HCT116 (cell line): ENCODE results near the gene CHMP4B. TPM values are rescaled to one million over a fixed set of nuclear protein-coding genes. Genes with fewer than 3 reads are reported as not detected.

Source experiments
- ATAC-seq: fragments of 200-7000 bp; cut with Tn5 transposase; 2 replicates; pipeline ENCODE4 v1.9.1; 2020; ENCODE audit warnings: mild to moderate bottlenecking, moderate library complexity
- BruUV-seq: library from RNA; stranded (reverse); fragments of 400-500 nt; replicated peaks from 2 replicates; lab custom pipeline; 2021; lab: Mats Ljungman, UMichigan
- CTCF ChIA-PET: fragments of 300-600 bp; sonication (Branson Sonifier 250); formaldehyde crosslinking; loops from one replicate; lab custom pipeline; 2021; ENCODE audit warnings: antibody characterized with exemption; lab: Charles Lee
- POLR2A ChIA-PET: fragments of 300-600, 350-600 bp; sonication (Branson Sonifier 250); formaldehyde crosslinking; loops from one replicate; lab custom pipeline; 2021; ENCODE audit warnings: antibody characterized with exemption; lab: Charles Lee
- RAD21 ChIA-PET, 2 experiments: fragments of 300-600 bp; sonication (Branson Sonifier 250); formaldehyde crosslinking; loops; one replicate each; lab custom pipeline; 2023; ENCODE audit warnings: low total read pairs in 2 of 2; ENCODE audit not compliant: uncharacterized antibody in 2 of 2, unreplicated experiment in 2 of 2, low non-redundant PET in 1 of 2; lab: Charles Lee
- DNase-seq: peaks from one replicate; pipeline ENCODE4 v3.0.0-alpha.2; 2010; ENCODE audit warnings: low read depth, low spot score
- H2AFZ ChIP-seq: fragments of 200-600 bp; shearing (Covaris generic), sonication (generic); 2 replicates; pipeline ENCODE4 v1.6.1; 2017; ENCODE audit warnings: low read depth, mixed run types, mixed read lengths, antibody characterized with exemption, low read length; ENCODE audit not compliant: poor library complexity, severe bottlenecking
- H3K27ac ChIP-seq: 2 replicates; pipeline ENCODE4 v1.5.1; 2012; ENCODE audit warnings: low read depth, low read length
- H3K27me3 ChIP-seq: fragments of 200-600 bp; sonication (generic); 2 replicates; pipeline ENCODE4 v1.6.1; 2016; ENCODE audit warnings: mixed run types, low read length, mixed read lengths; ENCODE audit not compliant: insufficient read depth
- H3K36me3 ChIP-seq, 2 experiments: fragments of 200-500 bp in 1 of 2; fragments of 200-600 bp in 1 of 2; sonication (Bioruptor generic) in 1 of 2; sonication (generic) in 1 of 2; 2 replicates each; pipeline versions ENCODE4 v1.5.1 to v1.6.1; 2014 to 2016; ENCODE audit warnings: low read length in 2 of 2, inconsistent platforms in 1 of 2, mixed read lengths in 1 of 2, mixed run types in 1 of 2; ENCODE audit not compliant: insufficient read depth in 2 of 2, control insufficient read depth in 1 of 2
- H3K4me1 ChIP-seq, 2 experiments: fragments of 200-600 bp in 1 of 2; sonication (generic) in 1 of 2; 2 replicates each; pipeline versions ENCODE4 v1.5.1 to v1.6.1; 2012 to 2017; ENCODE audit warnings: low read length in 2 of 2, inconsistent platforms in 1 of 2, mild to moderate bottlenecking in 1 of 2, mixed read lengths in 1 of 2, mixed run types in 1 of 2, moderate library complexity in 1 of 2; ENCODE audit not compliant: insufficient read depth in 2 of 2, control insufficient read depth in 1 of 2
- H3K4me2 ChIP-seq: fragments of 200-600 bp; sonication (generic); 2 replicates; pipeline ENCODE4 v1.6.1; 2017; ENCODE audit warnings: mixed run types, low read length, mixed read lengths
- H3K4me3 ChIP-seq, 2 experiments: fragments of 200-600 bp in 1 of 2; sonication (generic) in 1 of 2; replicated peaks in 1 of 2; 2 replicates each; pipeline ENCODE4 v1.5.1; 2011 to 2016; ENCODE audit warnings: low read length in 2 of 2, control low read depth in 1 of 2, low read depth in 1 of 2, mild to moderate bottlenecking in 1 of 2, mixed read lengths in 1 of 2, mixed run types in 1 of 2
- H3K79me2 ChIP-seq: fragments of 200-600 bp; sonication (generic); 2 replicates; pipeline ENCODE4 v1.6.1; 2017; ENCODE audit warnings: mild to moderate bottlenecking, mixed run types, low read length, moderate library complexity, mixed read lengths; ENCODE audit not compliant: insufficient read depth
- H3K9ac ChIP-seq: fragments of 200-600 bp; sonication (generic); 2 replicates; pipeline ENCODE4 v1.6.1; 2016; ENCODE audit warnings: low read length, mixed read lengths
- H3K9me2 ChIP-seq: fragments of 200-600 bp; sonication (generic), shearing (Covaris generic); 2 replicates; pipeline ENCODE4 v1.6.1; 2017; ENCODE audit warnings: mixed run types, mild to moderate bottlenecking, moderate library complexity; ENCODE audit not compliant: insufficient read depth
- H3K9me3 ChIP-seq, 2 experiments: fragments of 200-500 bp in 1 of 2; fragments of 200-600 bp in 1 of 2; sonication (Bioruptor generic) in 1 of 2; sonication (generic) in 1 of 2; 2 replicates each; pipeline ENCODE4 v1.6.1; 2014 to 2017; ENCODE audit warnings: low read length in 2 of 2, mixed read lengths in 2 of 2, inconsistent platforms in 1 of 2, low read depth in 1 of 2, mild to moderate bottlenecking in 1 of 2, mixed run types in 1 of 2, moderate library complexity in 1 of 2; ENCODE audit not compliant: control insufficient read depth in 1 of 2, insufficient read depth in 1 of 2
- H4K20me1 ChIP-seq: fragments of 200-600 bp; sonication (generic), shearing (Covaris generic); 2 replicates; pipeline ENCODE4 v1.6.1; 2017; ENCODE audit warnings: mixed run types, mild to moderate bottlenecking, moderate library complexity; ENCODE audit not compliant: insufficient read depth
- CBX3 ChIP-seq: IDR thresholded peaks from 2 replicates; pipeline ENCODE4 v1.6.1; 2012; ENCODE audit warnings: low read depth
- CEBPB ChIP-seq: IDR thresholded peaks from 2 replicates; pipeline ENCODE4 v1.6.1; 2012; ENCODE audit warnings: low read depth
- EGR1 ChIP-seq: IDR thresholded peaks from 2 replicates; pipeline ENCODE4 v1.6.1; 2012; ENCODE audit warnings: low read depth
- ELF1 ChIP-seq: IDR thresholded peaks from 2 replicates; pipeline ENCODE4 v1.6.1; 2012; ENCODE audit warnings: low read depth, borderline replicate concordance
- EZH2 ChIP-seq: fragments of 200-600 bp; sonication (generic); IDR thresholded peaks from 2 replicates; pipeline ENCODE4 v1.6.1; 2017; ENCODE audit warnings: antibody characterized with exemption, mixed run types
- EZH2phosphoT487 ChIP-seq: fragments of 200-600 bp; IDR thresholded peaks from 2 replicates; pipeline ENCODE4 v1.6.1; 2018; ENCODE audit warnings: antibody characterized with exemption, borderline replicate concordance
- FOSL1 ChIP-seq: IDR thresholded peaks from 2 replicates; pipeline ENCODE4 v1.6.1; 2012; ENCODE audit warnings: low read depth
- JUND ChIP-seq: IDR thresholded peaks from 2 replicates; pipeline ENCODE4 v1.6.1; 2012
- POLR2A ChIP-seq: IDR thresholded peaks from 2 replicates; pipeline ENCODE4 v1.7.0; 2011; ENCODE audit warnings: borderline replicate concordance; ENCODE audit not compliant: insufficient read depth, insufficient read length; ENCODE audit errors: extremely low read depth
- POLR2AphosphoS5 ChIP-seq: IDR thresholded peaks from 2 replicates; pipeline ENCODE4 v1.6.1; 2011; ENCODE audit warnings: mild to moderate bottlenecking, low read depth, low read length, moderate library complexity
- RAD21 ChIP-seq: IDR thresholded peaks from 2 replicates; pipeline ENCODE4 v1.6.1; 2012; ENCODE audit warnings: low read depth, mild to moderate bottlenecking
- SIN3A ChIP-seq: IDR thresholded peaks from 2 replicates; pipeline ENCODE4 v1.6.1; 2012; ENCODE audit warnings: low read depth
- SRF ChIP-seq: IDR thresholded peaks from 2 replicates; pipeline ENCODE4 v1.6.1; 2012; ENCODE audit warnings: low read depth
- TCF7L2 ChIP-seq: IDR thresholded peaks from 2 replicates; pipeline ENCODE4 v1.7.0; 2011; ENCODE audit warnings: borderline replicate concordance, inconsistent platforms; ENCODE audit not compliant: insufficient read depth, insufficient read length; ENCODE audit errors: extremely low read depth
- YY1 ChIP-seq: IDR thresholded peaks from 2 replicates; pipeline ENCODE4 v1.6.1; 2011; ENCODE audit warnings: low read length, low read depth, moderate library complexity, mild to moderate bottlenecking; ENCODE audit not compliant: insufficient replicate concordance; ENCODE audit errors: extremely low read depth
- ZFX ChIP-seq: fragments of 450-650 bp; IDR thresholded peaks from 2 replicates; pipeline ENCODE4 v1.6.1; 2017
- intact Hi-C: fragments of 100-400 bp; cut with micrococcal nuclease; formaldehyde crosslinking; loops from 2 replicates; pipeline ENCODE4 v1.10.0; 2022
- total RNA-seq: library from RNA; stranded (reverse); gene quantifications from one replicate; pipeline ENCODE4 v1.2.1, GENCODE V29; 2021; ENCODE audit not compliant: unreplicated experiment
- TF ChIP-seq, protein P1 (sequence below): IDR thresholded peaks from 2 replicates; pipeline ENCODE4 v1.6.1; 2011; ENCODE audit warnings: mild to moderate bottlenecking, low read length, moderate library complexity; ENCODE audit not compliant: insufficient replicate concordance; ENCODE audit errors: extremely low read depth
- TF ChIP-seq, protein P2 (sequence below): IDR thresholded peaks from 2 replicates; pipeline ENCODE4 v1.6.1; 2012
- TF ChIP-seq, protein P3 (sequence below): IDR thresholded peaks from 2 replicates; pipeline ENCODE4 v1.6.1; 2012
- TF ChIP-seq, protein P4 (sequence below): IDR thresholded peaks from 2 replicates; pipeline ENCODE4 v1.6.1; 2012; ENCODE audit warnings: low read depth

CHMP4B gene
- total RNA-seq, 1 experiment from 2014 or later = 56.9 TPM

DNA sequence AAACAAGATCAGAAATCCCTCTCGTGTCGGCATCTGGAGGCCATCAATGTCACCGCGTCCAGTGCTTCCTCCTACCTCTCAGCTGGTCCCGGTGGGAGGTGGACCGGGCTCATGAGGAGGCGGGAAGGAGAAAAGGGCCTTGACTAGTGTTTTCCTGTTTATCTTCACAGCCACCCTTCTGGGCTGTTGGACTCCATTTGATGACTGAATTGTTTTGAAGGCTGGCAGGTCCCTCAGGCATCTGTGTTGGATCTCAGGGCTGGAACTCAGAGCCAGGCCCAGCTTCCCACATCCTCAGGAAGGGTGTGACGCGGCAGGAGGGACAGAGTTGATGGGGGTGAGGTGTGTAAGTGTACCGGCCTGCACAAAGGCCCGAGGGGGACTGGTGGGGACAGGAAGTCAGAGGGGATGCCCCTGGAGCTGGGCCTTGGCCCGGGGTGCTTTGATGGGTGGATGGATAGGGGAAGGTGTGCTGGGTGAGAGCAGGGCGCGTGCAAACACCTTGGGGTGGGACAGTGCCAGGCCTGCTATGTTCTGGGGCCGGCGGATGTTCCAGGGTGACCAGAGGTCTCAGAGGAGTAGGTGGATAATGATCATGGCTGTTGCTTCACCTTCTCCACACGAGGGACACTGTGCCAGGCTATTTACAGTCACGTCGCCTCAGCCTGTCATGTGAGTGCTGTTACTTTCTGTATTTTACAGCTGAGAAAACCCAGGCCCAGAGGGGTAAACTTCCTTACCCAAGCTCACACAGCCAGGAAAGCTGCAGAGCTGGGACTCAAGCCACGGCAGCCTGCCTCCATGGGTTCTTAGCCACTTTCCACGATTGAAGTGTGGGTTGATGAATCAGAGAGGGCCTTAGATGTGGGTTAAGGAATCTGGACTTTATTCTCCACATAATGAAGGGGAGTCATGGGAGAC lies 17.9 kb upstream of the CHMP4B start:
- no peak for DNase-seq
- intact Hi-C loops = loop anchor here (10.0 kb wide), 1 partner anchor 272 kb away; no protein-coding TSS in a partner anchor

More for the DNA sequence above, 17.9 kb upstream of the CHMP4B start:
- Histone ChIP-seq H3K4me3 (no peak overlapping the region), H3K9ac (no peak overlapping the region), H4K20me1 (no peaks in the 10 kb centered on the region), H3K9me3 (no peaks in the 10 kb centered on the region), H3K27ac (no peak overlapping the region), H3K4me1 (peaks cover 63 to 90% of the 10 kb centered on the region in 2 experiments), H3K9me2 (no peaks in the 10 kb centered on the region), H3K4me2 (peak overlapping the region; percentile 28; the same call in 1 of the 2 replicates), H3K27me3 (no peaks in the 10 kb centered on the region), H2AFZ (no peak overlapping the region), H3K79me2 (no peaks in the 10 kb centered on the region), H3K36me3 (peaks cover 0 to 3% of the 10 kb centered on the region in 2 experiments; a peak in 1 of 4 replicates)
- POLR2A ChIA-PET = no interaction called here
- RAD21 ChIA-PET = no interaction called here
- BruUV-seq = no TSS peak
- TF ChIP-seq ZFX (no peak), SIN3A (no peak), YY1 (no peak), JUND (no peak), TCF7L2 (no peak), EZH2phosphoT487 (no peak), SRF (no peak), CEBPB (no peak), ELF1 (no peak), CBX3 (no peak), RAD21 (no peak), EGR1 (no peak), FOSL1 (no peak), EZH2 (no peak), POLR2AphosphoS5 (no peak), POLR2A (no peak)
- TF ChIP-seq, protein P1, sequence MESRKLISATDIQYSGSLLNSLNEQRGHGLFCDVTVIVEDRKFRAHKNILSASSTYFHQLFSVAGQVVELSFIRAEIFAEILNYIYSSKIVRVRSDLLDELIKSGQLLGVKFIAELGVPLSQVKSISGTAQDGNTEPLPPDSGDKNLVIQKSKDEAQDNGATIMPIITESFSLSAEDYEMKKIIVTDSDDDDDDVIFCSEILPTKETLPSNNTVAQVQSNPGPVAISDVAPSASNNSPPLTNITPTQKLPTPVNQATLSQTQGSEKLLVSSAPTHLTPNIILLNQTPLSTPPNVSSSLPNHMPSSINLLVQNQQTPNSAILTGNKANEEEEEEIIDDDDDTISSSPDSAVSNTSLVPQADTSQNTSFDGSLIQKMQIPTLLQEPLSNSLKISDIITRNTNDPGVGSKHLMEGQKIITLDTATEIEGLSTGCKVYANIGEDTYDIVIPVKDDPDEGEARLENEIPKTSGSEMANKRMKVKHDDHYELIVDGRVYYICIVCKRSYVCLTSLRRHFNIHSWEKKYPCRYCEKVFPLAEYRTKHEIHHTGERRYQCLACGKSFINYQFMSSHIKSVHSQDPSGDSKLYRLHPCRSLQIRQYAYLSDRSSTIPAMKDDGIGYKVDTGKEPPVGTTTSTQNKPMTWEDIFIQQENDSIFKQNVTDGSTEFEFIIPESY = no peak
- TF ChIP-seq, protein P2, sequence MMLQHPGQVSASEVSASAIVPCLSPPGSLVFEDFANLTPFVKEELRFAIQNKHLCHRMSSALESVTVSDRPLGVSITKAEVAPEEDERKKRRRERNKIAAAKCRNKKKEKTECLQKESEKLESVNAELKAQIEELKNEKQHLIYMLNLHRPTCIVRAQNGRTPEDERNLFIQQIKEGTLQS = no peak
- TF ChIP-seq, protein P3, sequence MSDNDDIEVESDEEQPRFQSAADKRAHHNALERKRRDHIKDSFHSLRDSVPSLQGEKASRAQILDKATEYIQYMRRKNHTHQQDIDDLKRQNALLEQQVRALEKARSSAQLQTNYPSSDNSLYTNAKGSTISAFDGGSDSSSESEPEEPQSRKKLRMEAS = no peak
- TF ChIP-seq, protein P4, sequence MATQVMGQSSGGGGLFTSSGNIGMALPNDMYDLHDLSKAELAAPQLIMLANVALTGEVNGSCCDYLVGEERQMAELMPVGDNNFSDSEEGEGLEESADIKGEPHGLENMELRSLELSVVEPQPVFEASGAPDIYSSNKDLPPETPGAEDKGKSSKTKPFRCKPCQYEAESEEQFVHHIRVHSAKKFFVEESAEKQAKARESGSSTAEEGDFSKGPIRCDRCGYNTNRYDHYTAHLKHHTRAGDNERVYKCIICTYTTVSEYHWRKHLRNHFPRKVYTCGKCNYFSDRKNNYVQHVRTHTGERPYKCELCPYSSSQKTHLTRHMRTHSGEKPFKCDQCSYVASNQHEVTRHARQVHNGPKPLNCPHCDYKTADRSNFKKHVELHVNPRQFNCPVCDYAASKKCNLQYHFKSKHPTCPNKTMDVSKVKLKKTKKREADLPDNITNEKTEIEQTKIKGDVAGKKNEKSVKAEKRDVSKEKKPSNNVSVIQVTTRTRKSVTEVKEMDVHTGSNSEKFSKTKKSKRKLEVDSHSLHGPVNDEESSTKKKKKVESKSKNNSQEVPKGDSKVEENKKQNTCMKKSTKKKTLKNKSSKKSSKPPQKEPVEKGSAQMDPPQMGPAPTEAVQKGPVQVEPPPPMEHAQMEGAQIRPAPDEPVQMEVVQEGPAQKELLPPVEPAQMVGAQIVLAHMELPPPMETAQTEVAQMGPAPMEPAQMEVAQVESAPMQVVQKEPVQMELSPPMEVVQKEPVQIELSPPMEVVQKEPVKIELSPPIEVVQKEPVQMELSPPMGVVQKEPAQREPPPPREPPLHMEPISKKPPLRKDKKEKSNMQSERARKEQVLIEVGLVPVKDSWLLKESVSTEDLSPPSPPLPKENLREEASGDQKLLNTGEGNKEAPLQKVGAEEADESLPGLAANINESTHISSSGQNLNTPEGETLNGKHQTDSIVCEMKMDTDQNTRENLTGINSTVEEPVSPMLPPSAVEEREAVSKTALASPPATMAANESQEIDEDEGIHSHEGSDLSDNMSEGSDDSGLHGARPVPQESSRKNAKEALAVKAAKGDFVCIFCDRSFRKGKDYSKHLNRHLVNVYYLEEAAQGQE = no peak
- CTCF ChIA-PET = interaction anchor here (0.9 to 1.3 kb wide), 7 partner anchors 10 to 276 kb away, joined by 3 to 7 read pairs (median 4); no protein-coding TSS in a partner anchor
- no peak for ATAC-seq
